GM21381 (cell line): ENCODE data around the gene RPS6KB1.
"Not testable (repeated sequence)": the region's sequence is repeated elsewhere in the genome, so short reads cannot be mapped to it uniquely, and the experiment has no call there.

Source experiments
- ATAC-seq: cut with Tn5 transposase; IDR thresholded peaks from one replicate; pipeline ENCODE4 v1.9.1; 2021; ENCODE audit warnings: mild to moderate bottlenecking, moderate library complexity; ENCODE audit not compliant: unreplicated experiment

RPS6KB1 gene

DNA sequence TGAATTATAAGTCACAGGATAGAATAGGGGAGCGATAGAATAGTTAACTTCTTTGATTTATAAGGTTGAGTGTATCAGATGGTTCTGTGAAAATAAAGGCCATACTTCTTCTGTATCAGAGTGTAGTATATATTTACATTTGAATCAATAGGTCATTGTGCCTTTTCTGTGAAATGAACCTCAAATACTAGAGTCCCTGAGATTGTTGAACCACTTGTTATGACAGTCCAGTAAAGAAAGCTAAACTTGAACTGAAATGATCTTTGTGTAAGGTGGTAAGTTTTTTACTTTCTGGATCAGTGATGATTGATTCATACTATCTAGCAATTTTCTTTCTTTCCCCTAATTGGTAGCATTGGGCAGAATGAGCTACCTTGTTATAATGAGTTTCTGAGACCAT, 40.4 kb downstream of the RPS6KB1 start:
- ATAC-seq = not testable (repeated sequence)

DNA sequence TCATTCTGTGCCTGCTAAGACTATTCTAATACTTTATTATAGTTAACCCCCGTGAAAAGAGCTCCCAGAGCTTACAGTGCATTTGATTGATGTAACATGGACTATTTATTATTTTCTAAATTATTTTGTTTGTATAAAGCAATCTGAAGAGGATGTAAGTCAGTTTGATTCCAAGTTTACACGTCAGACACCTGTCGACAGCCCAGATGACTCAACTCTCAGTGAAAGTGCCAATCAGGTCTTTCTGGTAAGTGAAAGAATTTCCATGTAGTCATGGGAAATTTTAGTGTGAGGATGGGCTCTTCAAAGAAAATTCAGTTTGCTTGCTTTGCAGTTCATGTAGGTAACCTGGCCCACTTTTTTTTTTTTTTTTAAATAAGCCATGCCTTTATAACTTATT, 47.8 kb downstream of the RPS6KB1 start:
- ATAC-seq = not testable (repeated sequence)

DNA sequence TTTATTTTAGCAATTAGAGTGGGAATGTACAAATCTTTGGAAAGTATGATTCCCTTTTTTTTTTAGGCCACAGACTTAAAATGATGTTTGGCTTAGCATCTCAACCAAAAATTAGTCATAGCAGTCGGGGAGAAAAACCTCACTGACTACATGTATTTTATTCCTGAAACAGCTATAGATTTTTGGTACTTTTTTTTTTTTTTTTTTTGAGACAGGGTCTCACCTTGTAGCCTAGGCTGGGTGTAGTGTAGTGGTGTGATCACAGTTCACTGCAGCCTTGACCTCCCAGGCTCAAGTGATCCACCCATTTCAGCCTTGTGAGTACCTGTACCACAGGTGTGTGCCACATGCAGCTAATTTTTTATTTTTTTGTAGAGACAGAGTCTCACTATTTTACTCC, 48.2 kb downstream of the RPS6KB1 start:
- ATAC-seq = no peak

DNA sequence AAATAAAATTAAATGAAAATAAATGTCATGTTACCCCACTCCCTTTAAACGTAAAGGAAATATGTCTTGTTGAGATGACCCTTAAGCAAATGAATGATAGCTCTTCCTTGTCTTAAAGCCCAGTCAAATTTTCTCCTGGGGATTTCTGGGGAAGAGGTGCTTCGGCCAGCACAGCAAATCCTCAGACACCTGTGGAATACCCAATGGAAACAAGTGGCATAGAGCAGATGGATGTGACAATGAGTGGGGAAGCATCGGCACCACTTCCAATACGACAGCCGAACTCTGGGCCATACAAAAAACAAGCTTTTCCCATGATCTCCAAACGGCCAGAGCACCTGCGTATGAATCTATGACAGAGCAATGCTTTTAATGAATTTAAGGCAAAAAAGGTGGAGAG, 53.5 kb downstream of the RPS6KB1 start:
- not testable (repeated sequence) for ATAC-seq

DNA sequence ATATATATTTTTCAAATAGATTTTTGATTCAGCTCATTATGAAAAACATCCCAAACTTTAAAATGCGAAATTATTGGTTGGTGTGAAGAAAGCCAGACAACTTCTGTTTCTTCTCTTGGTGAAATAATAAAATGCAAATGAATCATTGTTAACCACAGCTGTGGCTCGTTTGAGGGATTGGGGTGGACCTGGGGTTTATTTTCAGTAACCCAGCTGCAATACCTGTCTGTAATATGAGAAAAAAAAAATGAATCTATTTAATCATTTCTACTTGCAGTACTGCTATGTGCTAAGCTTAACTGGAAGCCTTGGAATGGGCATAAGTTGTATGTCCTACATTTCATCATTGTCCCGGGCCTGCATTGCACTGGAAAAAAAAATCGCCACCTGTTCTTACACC, 54.4 kb downstream of the RPS6KB1 start:
- not testable (repeated sequence) for ATAC-seq

DNA sequence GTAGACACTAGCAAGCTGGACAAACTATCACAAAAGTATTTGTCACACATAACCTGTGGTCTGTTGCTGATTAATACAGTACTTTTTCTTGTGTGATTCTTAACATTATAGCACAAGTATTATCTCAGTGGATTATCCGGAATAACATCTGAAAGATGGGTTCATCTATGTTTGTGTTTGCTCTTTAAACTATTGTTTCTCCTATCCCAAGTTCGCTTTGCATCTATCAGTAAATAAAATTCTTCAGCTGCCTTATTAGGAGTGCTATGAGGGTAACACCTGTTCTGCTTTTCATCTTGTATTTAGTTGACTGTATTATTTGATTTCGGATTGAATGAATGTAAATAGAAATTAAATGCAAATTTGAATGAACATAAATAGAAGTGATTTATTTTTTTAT, 57.1 kb downstream of the RPS6KB1 start:
- ATAC-seq = no peak

DNA sequence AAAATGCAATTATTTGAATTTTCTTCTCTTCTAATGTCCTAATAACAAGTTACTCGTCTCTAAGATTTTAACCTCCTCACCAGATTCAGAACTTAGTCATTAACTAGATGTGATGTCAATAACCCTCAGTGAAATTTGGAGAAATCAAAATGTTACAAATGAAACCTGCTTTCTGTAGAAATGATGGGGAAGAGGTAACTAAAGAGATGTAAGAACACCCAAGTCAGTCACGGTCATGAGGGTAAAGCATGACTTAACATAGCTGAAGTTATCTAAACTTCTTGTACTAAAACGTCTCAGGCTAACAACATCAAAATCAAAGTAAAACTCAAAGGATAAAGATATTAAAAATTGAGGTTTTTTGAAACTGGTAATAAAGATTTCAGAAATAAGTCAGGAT, 61.9 kb downstream of the RPS6KB1 start:
- no peak for ATAC-seq

DNA sequence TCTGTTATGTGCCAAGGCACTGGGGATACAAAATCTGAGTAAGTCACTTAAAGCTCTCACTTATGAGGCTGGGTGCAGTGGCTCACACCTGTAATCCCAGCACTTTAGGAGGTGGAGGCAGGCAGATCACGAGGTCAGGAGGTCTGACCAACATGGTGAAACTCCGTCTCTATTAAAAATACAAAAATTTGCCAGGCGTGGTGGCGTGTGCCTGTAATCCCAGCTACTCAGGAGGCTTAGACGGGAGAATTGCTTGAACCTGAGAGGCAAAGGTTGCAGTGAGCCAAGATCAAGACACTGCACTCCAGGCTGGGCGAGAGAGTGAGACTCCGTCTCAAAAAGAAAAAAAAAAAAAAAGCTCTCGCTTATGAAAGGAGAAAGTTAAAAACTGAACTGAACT, 66.7 kb downstream of the RPS6KB1 start:
- not testable (repeated sequence) for ATAC-seq

DNA sequence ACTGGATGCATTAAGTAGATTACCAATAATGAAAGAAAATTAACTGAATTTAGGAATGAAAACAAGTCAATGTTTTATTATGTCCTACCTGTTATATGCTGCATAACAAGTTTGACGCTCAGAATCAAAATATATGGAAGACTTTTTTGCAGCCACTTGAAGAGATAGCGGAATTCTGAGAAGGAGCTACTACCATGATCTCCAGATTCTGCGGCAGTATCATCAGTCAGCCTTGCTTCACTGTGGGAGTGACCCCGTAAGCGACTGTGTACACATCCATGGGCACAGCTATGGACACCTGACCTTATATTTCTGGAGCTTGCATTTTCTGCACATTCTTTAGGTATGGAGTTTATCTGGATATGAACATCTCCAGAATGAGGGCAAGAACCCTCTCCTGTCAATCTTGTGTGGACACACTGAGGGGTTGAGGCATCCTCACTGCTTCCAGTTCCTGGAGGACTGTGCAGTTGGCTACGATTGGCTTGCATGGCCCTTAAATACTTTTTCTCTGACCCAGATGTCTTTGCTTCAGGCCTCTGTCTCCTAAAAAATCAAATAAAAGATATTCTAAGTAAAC, 69.9 kb downstream of the RPS6KB1 start:
- ATAC-seq = no peak

DNA sequence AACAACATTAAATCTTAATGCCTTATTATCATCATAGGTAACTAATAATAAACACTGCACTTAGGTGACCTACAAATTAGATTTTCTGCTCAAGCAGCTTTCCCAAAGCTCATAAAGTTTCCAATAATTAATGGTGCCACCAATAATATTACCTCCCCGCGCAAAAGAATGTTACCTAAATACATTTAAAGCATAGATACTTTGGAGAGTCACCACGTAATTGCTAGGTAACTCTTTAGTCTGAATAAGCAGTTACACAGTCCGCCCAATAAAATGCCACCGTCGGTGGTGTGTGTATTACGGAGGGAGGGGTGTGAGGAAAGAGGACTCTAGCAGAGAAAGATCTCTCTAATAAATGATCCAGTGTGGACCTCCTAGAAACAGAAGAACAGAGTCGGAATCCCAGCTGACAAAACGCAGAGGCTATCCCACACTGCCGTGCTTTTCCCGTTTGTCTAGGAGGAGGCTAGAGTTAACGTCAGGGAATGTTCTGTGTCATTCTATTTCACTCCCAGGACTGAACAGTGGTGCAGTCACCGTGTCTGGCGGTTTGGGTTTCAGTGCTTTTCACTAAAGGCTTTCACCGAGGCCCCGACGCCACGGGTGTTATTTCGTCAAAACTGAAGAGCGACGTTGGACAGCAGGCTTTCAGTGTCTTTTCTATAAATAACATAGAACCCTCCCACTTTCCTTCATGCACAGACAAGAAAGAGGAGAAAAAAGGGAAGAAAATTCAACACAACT, 71.0 kb downstream of the RPS6KB1 start:
- peak; percentile 38 for ATAC-seq

DNA sequence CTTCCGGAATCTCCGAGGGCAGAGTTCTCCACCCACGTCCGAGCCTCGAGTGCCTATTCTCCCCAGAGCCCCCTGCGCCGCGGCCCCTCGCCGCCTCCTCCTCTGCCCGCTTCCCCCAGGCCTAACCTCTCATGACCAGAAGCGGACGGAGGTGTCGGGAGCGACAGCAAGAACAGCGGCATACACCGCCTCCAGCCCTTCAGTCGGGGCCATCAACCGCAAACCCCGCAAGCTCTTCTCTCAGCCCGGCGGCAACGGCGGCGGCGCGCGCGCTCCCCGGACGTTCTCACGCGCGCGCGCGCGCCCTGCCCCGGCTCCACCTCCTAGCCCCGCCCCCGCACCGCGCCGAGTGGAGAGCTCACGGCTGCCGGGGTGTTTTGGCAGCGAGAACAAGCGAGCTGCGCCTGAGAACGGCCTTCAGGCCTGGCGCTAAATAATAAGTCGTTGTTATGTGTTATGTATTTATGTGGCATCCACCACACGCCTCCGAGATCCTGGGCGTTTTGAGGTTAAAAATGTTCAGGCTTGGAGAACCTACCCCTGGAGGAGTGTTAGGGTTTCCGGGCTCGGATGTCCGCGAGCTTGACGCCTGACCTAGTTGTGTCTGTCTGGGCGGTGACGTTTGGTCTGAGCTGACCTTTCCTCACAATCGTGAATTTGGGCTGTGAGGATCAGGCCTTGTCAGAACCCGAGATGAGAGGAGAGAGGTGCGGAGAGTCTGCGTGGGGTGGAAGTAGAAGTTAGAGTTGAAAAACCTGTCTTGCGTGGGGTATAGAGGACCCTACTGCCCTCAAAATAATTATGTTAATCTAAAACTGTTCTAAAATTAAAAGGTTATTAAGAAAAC, 71.8 kb downstream of the RPS6KB1 start, which contains the start of gene RNFT1:
Gene RNFT1 (minus strand): TSS at position 259 of the 847 bp plus-strand sequence. CDS start 77 bp downstream, at position 182.
- ATAC-seq = peak; percentile 78

DNA sequence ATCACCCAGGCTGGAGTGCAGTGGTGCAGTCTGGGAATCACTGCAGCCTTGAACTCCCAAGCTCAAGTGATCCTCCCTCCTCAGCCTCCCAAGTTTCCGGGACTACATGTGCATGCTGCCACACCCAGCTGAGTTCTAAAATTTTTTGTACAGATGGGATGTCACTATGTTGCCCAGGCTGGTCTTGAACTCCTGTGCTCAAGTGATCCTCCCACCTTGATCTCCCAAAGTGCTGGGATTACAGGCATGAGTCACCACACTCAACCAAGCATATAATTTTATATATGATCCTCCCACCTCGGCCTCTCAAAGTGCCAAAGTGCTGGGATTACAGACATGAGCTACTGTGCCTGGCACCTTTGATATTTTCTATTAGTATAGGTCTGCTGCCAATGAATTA, 78.8 kb downstream of the RPS6KB1 start:
- not testable (repeated sequence) for ATAC-seq

DNA sequence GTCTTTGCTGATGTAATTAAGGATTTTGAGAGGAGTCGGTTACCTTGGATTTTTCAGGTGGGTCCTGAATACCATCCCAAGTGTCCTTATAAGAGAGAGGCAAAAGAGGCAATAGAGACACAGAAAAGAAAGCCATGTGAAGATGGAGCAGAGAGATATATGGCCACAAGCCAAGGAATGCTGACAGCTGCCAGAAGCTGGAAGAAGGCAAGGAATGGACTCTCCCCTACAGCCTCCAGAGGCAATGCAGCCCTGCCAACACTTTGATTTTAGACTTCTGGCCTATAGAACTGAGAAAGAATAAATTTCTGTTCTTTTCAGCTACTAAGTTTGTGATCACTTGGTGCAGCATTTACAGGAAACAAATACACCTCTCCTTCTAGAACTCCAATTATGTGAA, 79.9 kb downstream of the RPS6KB1 start:
- no peak for ATAC-seq

DNA sequence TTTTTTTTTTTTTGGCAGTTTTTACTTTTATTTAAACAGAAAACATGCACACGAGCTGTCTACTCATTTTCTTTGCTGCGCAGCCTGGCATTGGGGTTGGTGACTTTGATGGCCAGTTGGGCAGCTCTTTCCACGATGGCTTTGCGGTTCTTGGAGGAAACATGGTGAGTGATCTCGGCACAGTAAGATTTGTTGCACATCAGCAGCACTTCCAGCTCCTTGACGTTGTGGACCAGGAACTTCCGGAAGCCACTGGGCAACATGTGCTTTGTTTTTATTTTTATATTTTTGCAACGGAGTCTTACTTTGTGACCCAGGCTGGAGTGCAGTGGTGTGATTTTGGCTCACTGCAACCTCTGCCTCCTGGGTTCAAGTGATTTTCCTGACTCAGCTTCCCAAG, 80.6 kb downstream of the RPS6KB1 start:
- not testable (repeated sequence) for ATAC-seq

DNA sequence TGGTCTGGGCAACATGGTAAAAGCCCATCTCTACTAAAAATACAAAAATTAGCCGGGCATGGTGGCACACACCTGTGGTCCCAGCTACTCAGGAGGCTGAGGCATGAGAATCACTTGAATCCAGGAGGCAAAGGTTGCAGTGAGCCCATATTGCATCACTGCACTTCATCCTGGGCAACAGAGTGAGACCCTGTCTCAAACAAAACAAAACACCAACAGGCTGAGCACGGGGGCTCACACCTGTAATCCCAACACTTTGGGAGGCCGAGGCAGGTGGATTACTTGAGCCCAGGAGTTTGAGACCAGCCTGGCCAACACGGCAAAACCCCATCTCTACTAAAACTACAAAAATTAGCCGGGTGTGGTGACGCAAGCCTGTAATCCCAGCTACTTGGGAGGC, 82.2 kb downstream of the RPS6KB1 start:
- ATAC-seq = not testable (repeated sequence)

DNA sequence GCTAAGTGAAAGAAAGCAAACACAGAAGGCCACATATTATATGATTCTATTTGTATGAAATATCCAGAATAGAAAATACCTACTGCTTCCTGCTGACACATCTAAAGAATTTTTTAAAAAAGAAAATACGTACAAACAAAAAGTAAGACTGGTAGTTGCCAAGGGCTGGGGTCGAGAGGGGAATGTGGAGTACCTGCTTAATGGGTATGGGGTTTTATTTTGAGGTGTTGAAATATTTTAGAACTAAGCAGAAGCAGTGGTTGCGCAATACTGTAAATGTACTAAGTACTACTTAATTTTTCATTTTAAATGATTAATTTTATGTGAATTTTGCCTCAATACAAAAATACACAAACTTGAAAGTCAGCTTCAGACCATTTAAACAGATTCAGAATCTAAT, 103.7 kb downstream of the RPS6KB1 start:
- ATAC-seq = not testable (repeated sequence)
